ENCODE results near the gene HDAC4.

DNA sequence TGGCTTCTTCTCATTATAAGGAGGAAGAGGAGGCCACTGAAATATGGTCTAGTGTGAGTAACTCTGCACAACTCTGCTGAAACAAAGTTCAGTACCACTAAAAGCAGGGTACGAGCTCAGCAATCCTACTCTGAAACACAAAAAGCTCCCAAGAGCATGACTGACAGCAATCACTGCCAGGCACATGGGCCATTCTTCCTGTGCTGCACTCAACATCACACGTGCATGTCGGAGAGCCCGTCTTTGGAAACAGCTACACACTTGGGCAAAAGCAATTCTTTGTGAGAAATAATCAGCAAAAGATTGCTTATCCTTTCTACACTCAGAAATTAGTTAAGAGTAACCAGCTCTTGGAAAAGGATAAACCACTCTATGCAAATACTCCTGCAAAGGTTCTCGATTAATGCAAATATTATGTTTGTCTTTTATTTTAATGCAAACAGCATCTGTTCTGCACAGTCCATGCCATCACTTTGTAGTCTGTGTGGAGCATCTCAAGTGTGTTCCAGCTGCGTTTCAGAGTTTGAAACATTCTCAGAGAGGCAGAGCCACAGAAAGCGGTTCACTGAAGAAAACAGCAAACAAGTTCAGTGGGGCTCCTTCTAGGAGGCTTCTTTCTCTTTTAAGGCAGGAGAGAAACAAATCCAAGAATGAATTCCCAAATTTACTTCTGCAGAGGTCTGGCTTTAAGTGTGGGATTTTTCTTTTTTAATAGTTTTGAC, 145.0 kb downstream of the HDAC4 start:
- TF ChIP-seq, protein P1, sequence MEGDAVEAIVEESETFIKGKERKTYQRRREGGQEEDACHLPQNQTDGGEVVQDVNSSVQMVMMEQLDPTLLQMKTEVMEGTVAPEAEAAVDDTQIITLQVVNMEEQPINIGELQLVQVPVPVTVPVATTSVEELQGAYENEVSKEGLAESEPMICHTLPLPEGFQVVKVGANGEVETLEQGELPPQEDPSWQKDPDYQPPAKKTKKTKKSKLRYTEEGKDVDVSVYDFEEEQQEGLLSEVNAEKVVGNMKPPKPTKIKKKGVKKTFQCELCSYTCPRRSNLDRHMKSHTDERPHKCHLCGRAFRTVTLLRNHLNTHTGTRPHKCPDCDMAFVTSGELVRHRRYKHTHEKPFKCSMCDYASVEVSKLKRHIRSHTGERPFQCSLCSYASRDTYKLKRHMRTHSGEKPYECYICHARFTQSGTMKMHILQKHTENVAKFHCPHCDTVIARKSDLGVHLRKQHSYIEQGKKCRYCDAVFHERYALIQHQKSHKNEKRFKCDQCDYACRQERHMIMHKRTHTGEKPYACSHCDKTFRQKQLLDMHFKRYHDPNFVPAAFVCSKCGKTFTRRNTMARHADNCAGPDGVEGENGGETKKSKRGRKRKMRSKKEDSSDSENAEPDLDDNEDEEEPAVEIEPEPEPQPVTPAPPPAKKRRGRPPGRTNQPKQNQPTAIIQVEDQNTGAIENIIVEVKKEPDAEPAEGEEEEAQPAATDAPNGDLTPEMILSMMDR (IDR thresholded peaks at IDR 0.05): no peak
- TF ChIP-seq POLR2A (IDR thresholded peaks at IDR 0.05): no peak
